Measurements from ENCODE around the gene CDH2. TPM values are rescaled to one million over a fixed set of nuclear protein-coding genes. Genes with fewer than 3 reads are reported as not detected.

CDH2 gene
- total RNA-seq, 1 donor from 2014 or later: 3.7 TPM

DNA sequence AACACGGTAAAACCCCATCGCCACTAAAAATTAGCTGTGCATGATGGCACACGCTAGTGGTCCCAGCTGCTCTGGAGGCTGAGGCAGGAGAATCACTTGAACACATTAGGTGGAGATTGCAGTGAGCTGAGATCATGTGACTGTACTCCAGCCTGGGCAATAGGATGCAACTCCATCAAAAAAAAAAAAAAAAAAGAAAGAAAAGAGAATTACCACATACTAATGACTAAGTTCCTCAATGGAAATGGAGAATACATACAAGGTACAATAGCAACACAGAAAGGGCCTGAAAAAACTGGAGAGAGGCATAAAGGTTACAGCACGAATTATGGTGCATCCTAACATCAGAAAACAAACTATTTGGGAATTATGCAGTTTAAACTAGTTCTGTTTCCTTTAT lies 81.3 kb downstream of the CDH2 start:
- intact Hi-C loops (cut with DNase I): no loop called here
- Histone ChIP-seq H3K27me3 (no peaks in the 10 kb centered on the region), H3K9me3 (no peaks in the 10 kb centered on the region), H3K27ac (no peak overlapping the region), H3K36me3 (no peaks in the 10 kb centered on the region), H3K4me1 (no peaks in the 10 kb centered on the region), H3K4me3 (no peak overlapping the region)
- TF ChIP-seq POLR2A (IDR thresholded peaks at IDR 0.05): no peak
- TF ChIP-seq, protein P1, sequence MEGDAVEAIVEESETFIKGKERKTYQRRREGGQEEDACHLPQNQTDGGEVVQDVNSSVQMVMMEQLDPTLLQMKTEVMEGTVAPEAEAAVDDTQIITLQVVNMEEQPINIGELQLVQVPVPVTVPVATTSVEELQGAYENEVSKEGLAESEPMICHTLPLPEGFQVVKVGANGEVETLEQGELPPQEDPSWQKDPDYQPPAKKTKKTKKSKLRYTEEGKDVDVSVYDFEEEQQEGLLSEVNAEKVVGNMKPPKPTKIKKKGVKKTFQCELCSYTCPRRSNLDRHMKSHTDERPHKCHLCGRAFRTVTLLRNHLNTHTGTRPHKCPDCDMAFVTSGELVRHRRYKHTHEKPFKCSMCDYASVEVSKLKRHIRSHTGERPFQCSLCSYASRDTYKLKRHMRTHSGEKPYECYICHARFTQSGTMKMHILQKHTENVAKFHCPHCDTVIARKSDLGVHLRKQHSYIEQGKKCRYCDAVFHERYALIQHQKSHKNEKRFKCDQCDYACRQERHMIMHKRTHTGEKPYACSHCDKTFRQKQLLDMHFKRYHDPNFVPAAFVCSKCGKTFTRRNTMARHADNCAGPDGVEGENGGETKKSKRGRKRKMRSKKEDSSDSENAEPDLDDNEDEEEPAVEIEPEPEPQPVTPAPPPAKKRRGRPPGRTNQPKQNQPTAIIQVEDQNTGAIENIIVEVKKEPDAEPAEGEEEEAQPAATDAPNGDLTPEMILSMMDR (IDR thresholded peaks at IDR 0.05): no peak
- TF ChIP-seq POLR2AphosphoS5 (IDR thresholded peaks at IDR 0.05; ENCODE audit: insufficient read depth in 1 of 2, low read depth in 1 of 2): no peak
- DNase-seq (ENCODE audit: extremely low spot score in 2 of 2): no peak

DNA sequence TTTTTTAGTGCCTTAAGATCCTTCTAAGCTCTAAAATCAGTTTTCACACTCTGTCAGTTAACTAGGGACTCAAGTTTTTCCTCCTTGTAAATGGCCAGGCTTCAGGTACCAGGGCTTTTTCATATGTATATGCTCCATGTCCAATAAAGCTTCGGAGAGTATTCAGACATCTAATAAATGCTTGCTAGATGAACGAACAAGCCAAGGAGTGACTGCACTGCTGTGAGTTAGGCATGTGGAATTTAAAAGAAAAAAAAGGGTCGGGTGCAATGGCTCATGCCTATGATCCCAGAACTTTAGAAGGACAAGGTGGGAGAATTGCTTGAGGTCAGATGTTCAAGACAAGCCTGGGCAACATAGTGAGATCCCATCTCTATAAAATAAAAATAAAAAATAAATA lies 81.9 kb downstream of the CDH2 start:
- Histone ChIP-seq H3K9me3 (no peaks in the 10 kb centered on the region), H3K36me3 (no peaks in the 10 kb centered on the region), H3K4me3 (no peak overlapping the region), H3K4me1 (no peaks in the 10 kb centered on the region), H3K27me3 (no peaks in the 10 kb centered on the region), H3K27ac (no peak overlapping the region)
- intact Hi-C loops (cut with DNase I): no loop called here
- no peak for DNase-seq (ENCODE audit: extremely low spot score in 2 of 2)
- TF ChIP-seq POLR2AphosphoS5 (IDR thresholded peaks at IDR 0.05; ENCODE audit: insufficient read depth in 1 of 2, low read depth in 1 of 2) (no peak), POLR2A (IDR thresholded peaks at IDR 0.05) (no peak)
- TF ChIP-seq, protein P1 (IDR thresholded peaks at IDR 0.05): no peak

GRCh38 chr18:28091197-28091596 lies 85.7 kb downstream of the CDH2 start:
- no peak for DNase-seq (ENCODE audit: extremely low spot score in 2 of 2)
- no peak overlapping the region for H3K27ac ChIP-seq
- H3K4me3 ChIP-seq: no peak overlapping the region
- H3K4me1 ChIP-seq: no peaks in the 10 kb centered on the region
- TF ChIP-seq POLR2AphosphoS5 (IDR thresholded peaks at IDR 0.05; ENCODE audit: insufficient read depth in 1 of 2, low read depth in 1 of 2): no peak
- TF ChIP-seq, protein P1 (IDR thresholded peaks at IDR 0.05): no peak
- intact Hi-C loops (cut with DNase I): no loop called here
- H3K36me3 ChIP-seq: no peaks in the 10 kb centered on the region
- no peaks in the 10 kb centered on the region for H3K9me3 ChIP-seq
- no peaks in the 10 kb centered on the region for H3K27me3 ChIP-seq

GRCh38 chr18:28088477-28088876 lies 88.5 kb downstream of the CDH2 start:
- DNase-seq (ENCODE audit: extremely low spot score in 2 of 2): no peak
- Histone ChIP-seq H3K27ac (no peak overlapping the region), H3K4me1 (no peaks in the 10 kb centered on the region), H3K4me3 (no peak overlapping the region), H3K27me3 (no peaks in the 10 kb centered on the region), H3K36me3 (no peaks in the 10 kb centered on the region), H3K9me3 (no peaks in the 10 kb centered on the region)
- TF ChIP-seq POLR2AphosphoS5 (IDR thresholded peaks at IDR 0.05; ENCODE audit: insufficient read depth in 1 of 2, low read depth in 1 of 2) (no peak), POLR2A (IDR thresholded peaks at IDR 0.05) (no peak)
- TF ChIP-seq, protein P1 (IDR thresholded peaks at IDR 0.05): no peak
- intact Hi-C loops (cut with DNase I): no loop called here

- TF ChIP-seq POLR2AphosphoS5 (IDR thresholded peaks at IDR 0.05; ENCODE audit: insufficient read depth in 1 of 2, low read depth in 1 of 2): no peak
- no peak for TF ChIP-seq POLR2A (IDR thresholded peaks at IDR 0.05)
- TF ChIP-seq, protein P1 (IDR thresholded peaks at IDR 0.05): no peak
These were observed 90.0 kb downstream of the CDH2 start for GRCh38 chr18:28086670-28087552.

More at GRCh38 chr18:28086670-28087552, 90.0 kb downstream of the CDH2 start:
- no peaks in the 10 kb centered on the region for H3K27me3 ChIP-seq
- no peak for DNase-seq (ENCODE audit: extremely low spot score in 2 of 2)
- no peaks in the 10 kb centered on the region for H3K36me3 ChIP-seq
- H3K4me3 ChIP-seq: no peak overlapping the region
- no peaks in the 10 kb centered on the region for H3K9me3 ChIP-seq
- H3K27ac ChIP-seq: no peak overlapping the region
- intact Hi-C loops (cut with DNase I): no loop called here
- H3K4me1 ChIP-seq: no peaks in the 10 kb centered on the region
